ENCODE measurements around the gene DNM1. TPM values are rescaled to one million over a fixed set of nuclear protein-coding genes. Genes with fewer than 3 reads are reported as not detected.

DNM1 gene
- total RNA-seq, 4 donors from 2014 or later: 6.9 to 11.4 (median 9.0) TPM

- DNase-seq (ENCODE audit: low spot score in 2 of 2): no peak
- intact Hi-C loops (cut with DNase I; ENCODE audit: low total_unique reads): no loop called here
- no peak for TF ChIP-seq POLR2A (IDR thresholded peaks at IDR 0.05)
- TF ChIP-seq, protein P1, sequence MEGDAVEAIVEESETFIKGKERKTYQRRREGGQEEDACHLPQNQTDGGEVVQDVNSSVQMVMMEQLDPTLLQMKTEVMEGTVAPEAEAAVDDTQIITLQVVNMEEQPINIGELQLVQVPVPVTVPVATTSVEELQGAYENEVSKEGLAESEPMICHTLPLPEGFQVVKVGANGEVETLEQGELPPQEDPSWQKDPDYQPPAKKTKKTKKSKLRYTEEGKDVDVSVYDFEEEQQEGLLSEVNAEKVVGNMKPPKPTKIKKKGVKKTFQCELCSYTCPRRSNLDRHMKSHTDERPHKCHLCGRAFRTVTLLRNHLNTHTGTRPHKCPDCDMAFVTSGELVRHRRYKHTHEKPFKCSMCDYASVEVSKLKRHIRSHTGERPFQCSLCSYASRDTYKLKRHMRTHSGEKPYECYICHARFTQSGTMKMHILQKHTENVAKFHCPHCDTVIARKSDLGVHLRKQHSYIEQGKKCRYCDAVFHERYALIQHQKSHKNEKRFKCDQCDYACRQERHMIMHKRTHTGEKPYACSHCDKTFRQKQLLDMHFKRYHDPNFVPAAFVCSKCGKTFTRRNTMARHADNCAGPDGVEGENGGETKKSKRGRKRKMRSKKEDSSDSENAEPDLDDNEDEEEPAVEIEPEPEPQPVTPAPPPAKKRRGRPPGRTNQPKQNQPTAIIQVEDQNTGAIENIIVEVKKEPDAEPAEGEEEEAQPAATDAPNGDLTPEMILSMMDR (IDR thresholded peaks at IDR 0.05): no peak
- 64 to 65% methylated on average over 12 of the region's 12 CpGs for WGBS, 2 donors
- H3K4me3 ChIP-seq (ENCODE audit: low read depth, poor library complexity, severe bottlenecking): no peak overlapping the region
Observed at GRCh38 chr9:128182893-128183588, 20.1 kb upstream of the DNM1 start.

DNA sequence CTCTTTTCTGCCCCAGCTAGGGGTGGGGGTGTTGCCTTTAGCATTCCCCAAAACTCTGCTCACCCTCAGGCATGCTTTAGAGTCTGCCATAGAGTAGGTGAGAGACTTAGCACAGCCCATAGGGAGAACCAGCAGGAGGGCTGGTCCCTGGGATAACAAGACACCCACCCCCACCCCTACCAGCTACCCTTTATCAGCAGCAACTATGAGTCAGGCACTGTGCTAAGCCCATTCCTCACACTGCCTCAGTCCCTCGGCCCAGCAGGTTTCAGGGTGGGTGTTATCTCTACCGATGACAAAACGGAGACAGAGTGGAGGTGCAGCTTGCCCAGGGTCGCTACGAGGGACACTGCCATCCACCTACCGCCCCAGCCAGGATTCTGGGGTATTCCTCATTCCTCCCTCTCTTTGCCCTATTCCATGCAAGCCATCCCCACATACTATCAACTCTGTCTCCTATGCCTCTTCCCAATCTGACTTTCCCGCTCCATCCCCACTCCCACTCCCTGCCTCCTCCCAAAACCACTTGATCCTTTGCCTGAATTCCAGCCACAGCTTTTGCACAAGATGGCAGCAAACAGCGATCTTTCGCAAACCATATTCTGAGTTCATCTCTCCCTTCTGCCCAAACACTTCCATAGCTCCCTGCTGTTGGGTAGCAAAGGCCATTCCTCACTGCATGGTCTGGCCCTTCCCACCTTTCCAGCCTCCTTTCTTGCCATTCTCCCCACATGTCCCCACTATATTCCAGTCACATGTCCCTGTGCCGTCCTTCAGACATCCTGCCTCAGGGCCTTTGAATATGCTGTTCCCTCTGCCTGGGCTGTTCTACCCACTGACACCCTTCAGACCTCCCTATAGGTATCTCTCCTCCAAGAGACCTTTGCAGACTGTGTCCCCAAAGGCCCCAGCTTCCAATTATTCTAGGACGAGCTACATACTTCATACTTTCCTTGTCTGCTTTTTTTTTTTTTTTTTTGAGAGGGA, 16.9 kb upstream of the DNM1 start:
- WGBS, 2 donors: 95 to 97% methylated on average over 11 of the region's 11 CpGs
- intact Hi-C loops (cut with DNase I; ENCODE audit: low total_unique reads): no loop called here
- DNase-seq (ENCODE audit: low spot score in 2 of 2): no peak
- no peak overlapping the region for H3K4me3 ChIP-seq (ENCODE audit: low read depth, poor library complexity, severe bottlenecking)
- TF ChIP-seq, protein P1 (IDR thresholded peaks at IDR 0.05): no peak
- no peak for TF ChIP-seq POLR2A (IDR thresholded peaks at IDR 0.05)

- no peak for TF ChIP-seq POLR2A (IDR thresholded peaks at IDR 0.05)
- TF ChIP-seq, protein P1 (IDR thresholded peaks at IDR 0.05): no peak
- no peak for DNase-seq (ENCODE audit: low spot score in 2 of 2)
- H3K4me3 ChIP-seq (ENCODE audit: low read depth, poor library complexity, severe bottlenecking): no peak overlapping the region
- WGBS, 2 donors: 100% methylated on average over 2 of the region's 2 CpGs
- intact Hi-C loops (cut with DNase I; ENCODE audit: low total_unique reads): no loop called here
Observed at GRCh38 chr9:128187361-128187760, 15.8 kb upstream of the DNM1 start.

DNA sequence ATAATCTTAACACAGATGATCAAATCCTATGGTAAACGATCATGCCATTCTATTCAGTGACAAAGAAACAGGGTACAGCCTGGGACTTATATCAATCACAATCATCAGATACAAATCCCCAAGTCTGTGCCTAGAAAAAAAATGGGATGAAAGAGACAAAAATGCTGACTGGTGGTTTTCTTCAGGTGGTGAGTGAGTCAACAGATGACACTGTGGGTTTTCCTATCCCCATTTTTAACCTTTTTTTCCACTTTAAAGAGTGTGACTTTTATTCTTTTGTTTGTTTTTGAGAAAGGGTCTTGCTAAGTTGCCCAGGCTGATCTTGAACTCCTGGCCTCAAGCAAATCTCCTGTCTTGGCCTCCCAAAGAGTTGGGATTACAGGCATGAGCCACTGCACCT, 15.0 kb upstream of the DNM1 start:
- WGBS, 2 donors: 68% methylated on average over 1 of the region's 1 CpG
- TF ChIP-seq, protein P1 (IDR thresholded peaks at IDR 0.05): no peak
- TF ChIP-seq POLR2A (IDR thresholded peaks at IDR 0.05): no peak
- no peak overlapping the region for H3K4me3 ChIP-seq (ENCODE audit: low read depth, poor library complexity, severe bottlenecking)
- intact Hi-C loops (cut with DNase I; ENCODE audit: low total_unique reads): no loop called here
- no peak for DNase-seq (ENCODE audit: low spot score in 2 of 2)

- no peak for TF ChIP-seq POLR2A (IDR thresholded peaks at IDR 0.05)
- TF ChIP-seq, protein P1 (IDR thresholded peaks at IDR 0.05): no peak
- intact Hi-C loops (cut with DNase I; ENCODE audit: low total_unique reads): no loop called here
- 48 to 65% methylated on average over 2 of the region's 2 CpGs for WGBS, 2 donors
- DNase-seq (ENCODE audit: low spot score in 2 of 2): no peak
- no peak overlapping the region for H3K4me3 ChIP-seq (ENCODE audit: low read depth, poor library complexity, severe bottlenecking)
Observed at GRCh38 chr9:128190013-128190412, 13.2 kb upstream of the DNM1 start.
